Measurements from ENCODE around the gene AFF3. TPM values are rescaled to one million over a fixed set of nuclear protein-coding genes. Genes with fewer than 3 reads are reported as not detected.

The AFF3 gene
- total RNA-seq, 1 experiment from 2014 or later: 0.05 TPM

DNA sequence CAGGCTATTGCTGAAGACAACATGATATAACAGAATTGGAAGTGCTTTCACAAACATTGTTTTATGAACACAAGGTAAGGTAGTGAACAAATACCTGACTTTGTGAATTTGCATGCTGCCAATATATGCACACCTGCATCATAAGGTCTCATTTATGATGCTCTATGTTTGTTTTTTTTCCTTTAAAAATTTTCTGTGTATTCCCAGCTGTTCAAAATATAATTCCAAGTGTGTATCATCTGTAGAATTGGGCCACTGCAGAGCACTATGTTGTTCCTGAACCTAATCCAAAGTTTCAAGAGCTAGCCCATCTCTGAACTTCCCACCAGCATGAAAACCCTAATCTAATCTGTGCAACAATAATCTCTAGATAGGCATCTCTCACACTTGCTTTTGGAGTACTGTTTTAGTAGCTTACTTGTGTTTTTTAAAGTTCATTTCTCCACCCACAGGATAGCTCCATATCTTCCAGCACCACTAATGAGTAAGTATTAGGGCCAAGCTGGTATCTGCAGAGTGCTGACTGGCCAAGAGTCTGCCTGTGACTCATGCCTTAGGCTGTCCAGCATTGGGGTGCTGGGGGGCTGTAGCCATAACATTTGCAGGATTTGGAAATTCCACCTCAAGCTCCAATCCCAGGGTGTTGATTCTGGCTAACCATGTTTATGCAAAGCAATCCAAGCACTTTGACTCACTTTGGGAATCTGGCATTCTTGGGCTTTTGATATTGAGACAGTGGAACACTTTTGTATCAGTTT is 444.4 kb downstream of the AFF3 start:
- H3K9me3 Mint-ChIP-seq (ENCODE audit: unreplicated experiment): no peaks in the 10 kb centered on the region
- intact Hi-C loops (cut with micrococcal nuclease; ENCODE audit: unreplicated experiment): loop anchor here (10.0 kb wide), 1 partner anchor 143 kb away; no protein-coding TSS in a partner anchor
- no peaks in the 10 kb centered on the region for H3K27me3 ChIP-seq (replicated peaks; ENCODE audit: control insufficient read depth, insufficient read depth, low read length)
- no peak for DNase-seq
- H3K36me3 ChIP-seq (ENCODE audit: control insufficient read depth, insufficient read depth, low read length): no peaks in the 10 kb centered on the region
- H3K27ac Mint-ChIP-seq (ENCODE audit: unreplicated experiment): no peak overlapping the region
- H3K9me3 ChIP-seq: no peaks in the 10 kb centered on the region
- POLR2A ChIA-PET: no interaction called here
- TF ChIP-seq, protein P1, sequence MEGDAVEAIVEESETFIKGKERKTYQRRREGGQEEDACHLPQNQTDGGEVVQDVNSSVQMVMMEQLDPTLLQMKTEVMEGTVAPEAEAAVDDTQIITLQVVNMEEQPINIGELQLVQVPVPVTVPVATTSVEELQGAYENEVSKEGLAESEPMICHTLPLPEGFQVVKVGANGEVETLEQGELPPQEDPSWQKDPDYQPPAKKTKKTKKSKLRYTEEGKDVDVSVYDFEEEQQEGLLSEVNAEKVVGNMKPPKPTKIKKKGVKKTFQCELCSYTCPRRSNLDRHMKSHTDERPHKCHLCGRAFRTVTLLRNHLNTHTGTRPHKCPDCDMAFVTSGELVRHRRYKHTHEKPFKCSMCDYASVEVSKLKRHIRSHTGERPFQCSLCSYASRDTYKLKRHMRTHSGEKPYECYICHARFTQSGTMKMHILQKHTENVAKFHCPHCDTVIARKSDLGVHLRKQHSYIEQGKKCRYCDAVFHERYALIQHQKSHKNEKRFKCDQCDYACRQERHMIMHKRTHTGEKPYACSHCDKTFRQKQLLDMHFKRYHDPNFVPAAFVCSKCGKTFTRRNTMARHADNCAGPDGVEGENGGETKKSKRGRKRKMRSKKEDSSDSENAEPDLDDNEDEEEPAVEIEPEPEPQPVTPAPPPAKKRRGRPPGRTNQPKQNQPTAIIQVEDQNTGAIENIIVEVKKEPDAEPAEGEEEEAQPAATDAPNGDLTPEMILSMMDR (IDR thresholded peaks at IDR 0.05; ENCODE audit: insufficient read depth in 1 of 2, low read depth in 1 of 2, low read length in 1 of 2, severe bottlenecking in 1 of 2, unreplicated experiment in 1 of 2): no peak
- no peaks in the 10 kb centered on the region for H3K4me1 Mint-ChIP-seq (ENCODE audit: low read depth, unreplicated experiment)
- BruUV-seq (replicated peaks): no TSS peak
- H3K4me1 ChIP-seq: no peaks in the 10 kb centered on the region
- H3K27me3 Mint-ChIP-seq (ENCODE audit: insufficient read depth, unreplicated experiment): peaks cover 10% of the 10 kb centered on the region
- no peaks in the 10 kb centered on the region for H3K36me3 Mint-ChIP-seq (ENCODE audit: insufficient read depth, unreplicated experiment)
- no peak overlapping the region for H3K4me3 Mint-ChIP-seq (ENCODE audit: unreplicated experiment)
- CTCF ChIA-PET: no interaction called here
- H3K4me3 ChIP-seq (ENCODE audit: low read depth, low read length): no peak overlapping the region

DNA sequence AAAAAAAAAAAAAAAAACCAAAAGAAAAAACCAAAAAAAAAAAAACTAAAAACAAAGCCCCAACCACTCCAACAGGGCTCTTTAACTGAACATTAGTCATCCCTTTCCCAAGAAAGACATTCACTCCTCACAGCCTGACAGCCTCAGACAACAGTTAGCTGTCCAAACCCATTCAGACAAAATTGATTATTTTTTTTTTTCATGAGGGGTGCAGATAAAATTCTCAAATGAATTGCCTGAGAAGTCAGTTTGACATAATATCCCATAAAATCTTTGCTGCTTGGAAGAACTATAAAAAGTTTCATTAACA is 446.5 kb downstream of the AFF3 start:
- CTCF ChIA-PET: no interaction called here
- POLR2A ChIA-PET: no interaction called here
- intact Hi-C loops (cut with micrococcal nuclease; ENCODE audit: unreplicated experiment): loop anchor here (10.0 kb wide), 1 partner anchor 141 kb away; no protein-coding TSS in a partner anchor
- Mint-ChIP-seq H3K4me1 (ENCODE audit: low read depth, unreplicated experiment) (no peaks in the 10 kb centered on the region), H3K27me3 (ENCODE audit: insufficient read depth, unreplicated experiment) (peaks cover 10% of the 10 kb centered on the region), H3K36me3 (ENCODE audit: insufficient read depth, unreplicated experiment) (no peaks in the 10 kb centered on the region), H3K9me3 (ENCODE audit: unreplicated experiment) (no peaks in the 10 kb centered on the region), H3K27ac (ENCODE audit: unreplicated experiment) (no peak overlapping the region), H3K4me3 (ENCODE audit: unreplicated experiment) (no peak overlapping the region)
- no peak overlapping the region for H3K4me3 ChIP-seq (ENCODE audit: low read depth, low read length)
- BruUV-seq (replicated peaks): no TSS peak
- no peaks in the 10 kb centered on the region for H3K4me1 ChIP-seq
- TF ChIP-seq, protein P1 (IDR thresholded peaks at IDR 0.05; ENCODE audit: insufficient read depth in 1 of 2, low read depth in 1 of 2, low read length in 1 of 2, severe bottlenecking in 1 of 2, unreplicated experiment in 1 of 2): no peak
- no peak for DNase-seq
- no peaks in the 10 kb centered on the region for H3K27me3 ChIP-seq (replicated peaks; ENCODE audit: control insufficient read depth, insufficient read depth, low read length)
- H3K36me3 ChIP-seq (ENCODE audit: control insufficient read depth, insufficient read depth, low read length): no peaks in the 10 kb centered on the region
- no peaks in the 10 kb centered on the region for H3K9me3 ChIP-seq

DNA sequence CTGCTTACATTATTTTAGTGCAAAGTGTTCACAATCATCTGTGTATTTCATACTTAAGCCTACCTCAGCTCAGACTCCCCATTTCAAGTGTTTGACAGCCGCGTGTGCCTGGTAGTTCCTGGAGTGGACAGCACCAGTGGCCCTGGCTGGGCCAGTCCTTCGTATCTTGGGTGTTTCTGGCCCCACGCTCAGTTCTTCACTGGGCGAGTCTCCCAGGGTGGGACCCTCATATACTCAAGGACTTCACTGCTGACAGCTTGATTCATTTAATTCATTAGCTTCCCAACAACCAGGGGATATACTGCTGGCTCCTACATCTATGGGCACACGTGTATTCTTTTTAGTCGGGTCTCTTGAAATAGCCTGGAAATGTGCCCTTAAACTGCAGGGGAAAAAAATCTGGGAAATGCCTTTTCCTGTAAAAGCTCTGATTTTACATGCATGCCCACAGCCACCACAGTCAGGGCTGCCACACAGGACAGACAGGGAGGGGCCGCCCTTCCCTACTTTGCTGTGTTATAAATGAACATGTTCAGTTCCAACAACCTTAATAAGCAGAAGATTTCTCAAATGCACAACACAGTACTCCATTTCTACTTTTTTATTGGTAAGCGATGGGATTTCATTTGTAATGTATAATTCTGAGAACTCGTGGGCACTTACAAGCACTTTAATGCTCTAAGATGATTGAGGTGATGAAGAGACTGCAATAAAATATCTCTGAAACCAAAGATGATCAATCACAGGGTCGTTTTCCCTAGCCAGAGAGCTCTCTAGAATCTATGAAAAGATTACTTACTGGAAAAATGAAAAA is 447.1 kb downstream of the AFF3 start:
- CTCF ChIA-PET: no interaction called here
- no peaks in the 10 kb centered on the region for H3K27me3 ChIP-seq (replicated peaks; ENCODE audit: control insufficient read depth, insufficient read depth, low read length)
- H3K4me1 ChIP-seq: no peaks in the 10 kb centered on the region
- H3K9me3 ChIP-seq: no peaks in the 10 kb centered on the region
- Mint-ChIP-seq H3K4me3 (ENCODE audit: unreplicated experiment) (no peak overlapping the region), H3K9me3 (ENCODE audit: unreplicated experiment) (no peaks in the 10 kb centered on the region), H3K36me3 (ENCODE audit: insufficient read depth, unreplicated experiment) (no peaks in the 10 kb centered on the region), H3K4me1 (ENCODE audit: low read depth, unreplicated experiment) (no peaks in the 10 kb centered on the region), H3K27ac (ENCODE audit: unreplicated experiment) (no peak overlapping the region), H3K27me3 (ENCODE audit: insufficient read depth, unreplicated experiment) (peaks cover 10% of the 10 kb centered on the region)
- no peaks in the 10 kb centered on the region for H3K36me3 ChIP-seq (ENCODE audit: control insufficient read depth, insufficient read depth, low read length)
- intact Hi-C loops (cut with micrococcal nuclease; ENCODE audit: unreplicated experiment): loop anchor here (10.0 kb wide), 1 partner anchor 141 kb away; no protein-coding TSS in a partner anchor
- no peak for DNase-seq
- H3K4me3 ChIP-seq (ENCODE audit: low read depth, low read length): no peak overlapping the region
- TF ChIP-seq, protein P1 (IDR thresholded peaks at IDR 0.05; ENCODE audit: insufficient read depth in 1 of 2, low read depth in 1 of 2, low read length in 1 of 2, severe bottlenecking in 1 of 2, unreplicated experiment in 1 of 2): no peak
- BruUV-seq (replicated peaks): no TSS peak
- POLR2A ChIA-PET: no interaction called here
